ENCODE measurements around the gene ANKRD44.
"Not testable (repeated sequence)": the region's sequence is repeated elsewhere in the genome, so short reads cannot be mapped to it uniquely, and the experiment has no call there.

ANKRD44 gene

DNA sequence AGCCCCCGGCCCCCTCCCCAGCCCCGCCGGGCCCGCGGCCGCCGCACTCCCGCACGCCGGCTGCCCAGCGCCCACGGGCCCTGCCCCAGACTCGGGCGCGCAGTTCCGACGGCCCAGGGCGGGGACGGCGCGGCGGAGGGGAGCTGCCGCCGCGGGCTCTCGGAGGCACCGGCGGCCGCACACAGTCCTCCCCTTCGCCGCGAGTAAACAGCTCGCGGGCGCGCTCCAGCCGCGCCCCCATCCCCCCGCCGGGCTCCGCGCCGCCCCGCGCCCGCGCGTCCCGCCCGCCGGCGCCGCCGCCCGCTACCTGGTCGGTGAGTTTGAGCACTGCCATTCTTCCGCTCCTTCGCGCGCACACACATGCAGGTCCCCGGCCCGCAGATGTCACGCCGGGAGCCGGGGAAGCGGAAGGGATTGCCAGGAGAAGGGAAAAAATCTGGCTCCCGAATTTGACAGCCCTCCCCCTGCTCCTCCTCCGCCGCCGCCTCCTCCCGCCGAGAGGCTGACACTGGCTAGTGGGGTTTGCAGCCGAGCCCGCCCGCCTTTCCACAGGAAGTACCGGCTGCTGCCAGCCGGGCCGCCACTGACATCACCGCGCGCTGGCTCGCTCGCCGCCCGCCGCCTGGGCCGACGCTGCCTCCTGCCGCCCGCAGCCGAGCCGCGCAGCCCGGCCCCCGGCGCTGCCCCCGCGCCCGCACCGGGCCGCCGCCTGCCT lies at the start of gene ANKRD44:
Gene ANKRD44, minus strand, starts transcription at position 510 of the 715 bp plus-strand sequence. Its CDS starts 176 bp downstream, at position 334.
- peak; percentile 87 for DNase-seq (ENCODE audit: low spot score)

- DNase-seq (ENCODE audit: low spot score), result no peak
Measured at GRCh38 chr2:197359859-197360258, 49.3 kb upstream of the ANKRD44 start.

- DNase-seq (ENCODE audit: low spot score), result no peak
Measured at GRCh38 chr2:197358931-197359330, 48.4 kb upstream of the ANKRD44 start.

GRCh38 chr2:197357986-197358385 lies 47.4 kb upstream of the ANKRD44 start:
- DNase-seq (ENCODE audit: low spot score), result no peak

- no peak for DNase-seq (ENCODE audit: low spot score)
Measured at GRCh38 chr2:197356136-197356535, 45.6 kb upstream of the ANKRD44 start.

DNA sequence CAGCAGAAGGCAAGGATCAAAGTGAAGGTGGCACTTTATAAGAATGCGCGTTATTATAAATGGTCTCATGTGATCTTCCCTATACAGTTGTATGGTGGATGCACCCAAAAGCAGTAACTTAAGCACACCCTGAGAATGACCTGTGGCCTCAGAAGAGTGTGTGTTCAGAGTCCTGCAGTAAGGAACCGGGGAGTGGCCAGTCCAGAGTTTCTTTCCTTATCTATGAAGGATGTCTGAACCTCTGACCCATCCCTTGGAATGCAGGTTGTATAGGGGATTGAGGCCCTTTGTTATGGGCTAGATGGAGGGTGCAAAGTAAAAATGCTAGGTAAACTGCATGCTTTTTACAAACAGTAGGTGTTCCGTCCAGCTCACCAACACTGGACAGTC lies 43.6 kb upstream of the ANKRD44 start:
- no peak for DNase-seq (ENCODE audit: low spot score)

GRCh38 chr2:197353393-197354168 lies 43.0 kb upstream of the ANKRD44 start:
- no peak for DNase-seq (ENCODE audit: low spot score)

DNA sequence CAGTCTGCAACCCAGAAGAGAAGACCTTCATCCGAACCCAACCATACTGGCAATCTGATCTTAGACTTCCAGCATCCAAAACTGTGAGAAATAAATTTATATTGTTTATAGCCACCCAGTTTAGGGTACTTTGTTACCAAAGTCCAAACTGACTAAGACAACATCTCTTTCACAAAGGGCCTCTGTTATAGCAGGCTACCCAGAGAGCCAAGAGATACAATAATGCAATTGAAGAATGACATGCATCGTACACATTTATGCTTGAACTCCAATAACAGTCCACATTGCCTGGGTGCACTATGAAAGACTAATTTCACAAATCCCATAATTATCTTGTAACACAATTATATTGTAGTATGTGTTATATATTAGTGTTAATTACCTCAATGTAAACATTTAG lies 39.1 kb upstream of the ANKRD44 start:
- no peak for DNase-seq (ENCODE audit: low spot score)

DNA sequence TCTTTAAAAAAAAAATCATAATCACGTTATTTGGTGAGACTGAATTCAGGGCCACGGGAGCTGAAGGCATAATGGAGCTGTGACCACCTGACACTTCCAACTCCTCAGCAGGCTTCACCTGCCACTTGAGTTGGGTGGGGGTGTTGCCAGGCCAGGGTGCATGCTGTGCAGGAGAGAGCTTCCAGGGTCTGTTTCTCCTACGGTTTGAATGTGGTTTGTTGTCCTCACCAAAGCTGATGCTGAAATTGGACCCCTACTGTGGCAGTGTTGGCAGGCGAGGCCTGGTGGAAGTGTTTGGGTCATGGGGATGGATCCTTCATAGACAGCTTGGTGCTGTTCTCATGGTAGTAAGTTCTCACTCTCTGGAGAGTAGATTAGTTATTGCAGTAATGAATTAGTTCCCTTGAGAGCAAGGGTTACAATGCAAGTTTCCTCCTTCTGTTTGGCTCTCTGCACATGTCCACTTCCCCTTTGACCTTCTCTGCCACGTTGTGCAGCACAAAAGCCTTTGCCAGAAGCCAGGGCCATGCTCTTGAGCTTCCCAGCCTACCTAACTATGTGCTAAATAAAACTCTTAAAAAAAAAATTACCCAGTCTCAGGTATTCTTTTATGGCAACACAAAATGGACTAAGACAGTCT lies 38.3 kb upstream of the ANKRD44 start:
- DNase-seq (ENCODE audit: low spot score), result no peak

DNA sequence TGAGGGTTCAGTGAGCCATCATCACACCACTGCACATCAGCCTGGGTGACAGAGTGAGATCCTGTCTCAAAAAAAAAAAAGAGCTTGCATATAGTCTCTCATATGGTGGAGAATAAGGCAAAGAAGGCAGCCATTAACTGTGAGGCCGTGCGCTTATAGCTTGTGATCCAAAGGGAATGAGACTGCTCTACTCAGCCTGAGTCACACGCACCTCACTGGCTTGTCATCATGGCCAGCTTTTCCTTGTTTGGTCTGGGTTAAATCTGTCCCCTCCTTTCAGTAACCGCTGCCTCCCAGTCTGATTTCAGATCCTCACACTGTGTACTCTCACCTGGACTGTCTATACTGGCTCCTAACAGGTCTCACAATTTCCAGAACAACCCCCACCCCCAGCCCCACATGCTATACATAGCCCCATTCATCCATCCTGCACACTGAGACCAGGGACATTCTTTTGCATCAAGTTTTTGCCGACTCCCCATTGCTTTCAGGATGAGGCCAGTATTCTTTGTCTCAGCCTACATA lies 35.3 kb upstream of the ANKRD44 start:
- no peak for DNase-seq (ENCODE audit: low spot score)

DNA sequence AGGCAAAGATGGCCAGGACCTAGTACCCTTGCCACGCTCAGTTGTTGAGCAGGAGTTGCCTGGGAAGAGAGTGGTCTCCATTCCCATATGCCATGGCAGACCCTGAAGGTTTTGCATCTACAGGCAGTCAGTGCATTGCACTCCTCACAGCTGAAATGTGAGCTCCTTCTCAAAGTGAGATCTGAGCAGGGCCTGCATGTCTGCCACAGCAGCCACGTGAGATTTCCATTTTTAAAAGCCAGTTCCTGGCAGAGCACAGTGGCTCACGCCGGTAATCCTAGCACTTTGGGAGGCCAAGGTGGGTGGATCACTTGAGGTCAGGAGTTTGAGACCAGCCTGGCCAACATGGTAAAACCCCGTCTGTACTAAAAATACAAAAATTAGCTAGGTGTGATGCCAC lies 33.4 kb upstream of the ANKRD44 start:
- DNase-seq (ENCODE audit: low spot score), result not testable (repeated sequence)

DNA sequence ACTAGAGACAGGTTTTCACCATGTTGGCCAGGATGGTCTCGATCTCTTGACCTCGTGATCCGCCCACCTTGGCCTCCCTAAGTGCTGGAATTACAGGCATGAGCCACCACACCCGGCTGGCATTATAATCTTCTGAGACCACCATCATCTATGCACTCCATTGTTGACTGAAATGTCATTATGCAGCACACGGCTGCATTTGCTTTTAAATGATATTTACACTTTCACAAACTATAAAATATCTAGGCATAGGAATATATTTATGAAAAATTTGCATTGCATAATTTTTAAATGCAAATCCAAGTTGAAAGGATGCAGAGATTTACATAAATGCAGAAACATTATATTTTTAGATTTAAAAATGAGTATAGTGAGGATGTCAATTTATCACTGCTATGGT lies 30.0 kb upstream of the ANKRD44 start:
- no peak for DNase-seq (ENCODE audit: low spot score)

DNA sequence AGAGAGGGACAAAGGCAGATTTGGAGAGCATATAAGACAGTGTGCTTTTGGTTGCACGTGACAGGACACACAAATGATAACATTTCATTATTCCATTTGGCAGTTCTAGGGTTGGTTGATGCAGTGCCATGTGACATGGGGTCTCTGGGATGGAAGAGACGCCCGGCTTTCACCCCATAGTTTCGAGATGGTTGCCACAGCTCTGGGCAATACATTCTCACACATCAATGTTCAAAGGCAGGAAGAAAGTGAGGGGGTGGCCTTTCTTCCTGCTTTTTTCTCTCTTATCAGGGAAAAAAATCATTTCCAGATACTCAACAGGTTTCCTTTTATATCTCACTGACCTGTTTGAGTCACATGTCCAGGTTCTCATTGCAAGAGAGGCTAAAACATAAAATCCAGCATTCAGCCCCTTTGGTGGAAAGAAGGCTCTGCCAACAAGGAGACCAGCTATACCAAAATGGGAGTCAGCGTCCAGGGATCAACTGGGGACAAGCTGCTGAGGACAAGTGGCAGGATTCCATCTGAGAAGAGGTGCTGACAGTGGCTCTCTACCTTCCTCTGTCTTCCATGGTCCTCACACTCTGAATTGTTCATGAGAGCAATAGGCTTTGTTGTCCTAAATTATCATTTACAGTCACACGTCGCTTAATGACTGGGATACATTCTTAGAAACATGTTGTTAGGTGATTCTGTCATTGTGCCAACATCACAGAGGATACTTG lies 29.1 kb upstream of the ANKRD44 start:
- no peak for DNase-seq (ENCODE audit: low spot score)

DNA sequence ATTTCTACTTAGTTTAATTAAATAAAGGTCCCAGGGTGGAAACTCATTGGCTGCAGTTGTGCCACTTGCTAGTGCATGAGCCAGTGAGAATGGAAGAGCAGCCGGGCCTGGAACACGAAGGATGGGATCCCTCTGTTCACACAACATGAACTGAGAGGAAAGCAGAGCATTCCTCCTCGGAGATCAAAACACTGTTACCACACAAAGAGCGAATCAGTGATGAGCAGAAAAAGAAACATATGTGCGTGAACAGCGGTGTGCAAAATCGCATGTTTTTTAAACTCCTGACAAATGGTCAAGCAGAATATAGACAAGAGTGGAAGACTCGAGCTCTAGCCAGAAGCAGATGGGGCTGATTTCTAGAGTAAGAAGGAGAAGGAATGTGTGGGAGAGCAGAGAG lies 28.4 kb upstream of the ANKRD44 start:
- no peak for DNase-seq (ENCODE audit: low spot score)

GRCh38 chr2:197332641-197333040 lies 22.1 kb upstream of the ANKRD44 start:
- no peak for DNase-seq (ENCODE audit: low spot score)

GRCh38 chr2:197328461-197328860 lies 17.9 kb upstream of the ANKRD44 start:
- DNase-seq (ENCODE audit: low spot score), result no peak

DNA sequence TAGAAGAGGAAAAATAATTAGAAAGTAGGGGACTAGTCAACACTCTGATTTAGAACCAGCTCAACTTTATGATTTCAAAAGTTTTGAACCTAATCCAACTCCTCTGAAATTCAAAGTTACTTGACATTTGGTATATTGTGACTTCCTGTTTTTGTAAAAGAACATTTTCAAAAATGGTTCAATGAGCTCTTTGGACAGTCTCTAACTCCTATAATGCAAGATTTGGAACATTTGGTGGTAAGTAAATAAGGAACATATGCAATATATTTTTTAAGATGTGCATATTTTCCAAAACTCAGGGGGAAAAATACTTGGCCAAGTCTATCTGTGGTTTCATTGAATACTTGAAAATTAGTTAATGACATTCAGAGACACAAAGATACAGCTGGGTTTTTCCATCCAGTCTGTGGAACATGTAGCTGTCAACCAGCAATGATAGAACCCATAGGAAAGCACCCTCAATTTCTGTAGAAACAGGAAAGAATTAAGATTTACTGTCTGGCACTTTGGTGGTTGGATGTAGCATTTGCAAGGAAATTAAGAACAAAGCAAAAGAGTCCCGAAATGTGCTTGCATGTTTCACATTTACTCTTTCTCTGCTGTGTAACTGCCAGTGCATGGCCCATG lies 17.0 kb upstream of the ANKRD44 start:
- DNase-seq (ENCODE audit: low spot score), result no peak

- DNase-seq (ENCODE audit: low spot score), result no peak
Measured at GRCh38 chr2:197327073-197327471, 16.5 kb upstream of the ANKRD44 start.

GRCh38 chr2:197324801-197325200 lies 14.2 kb upstream of the ANKRD44 start:
- no peak for DNase-seq (ENCODE audit: low spot score)

GRCh38 chr2:197322724-197323720 lies 12.4 kb upstream of the ANKRD44 start:
- no peak for DNase-seq (ENCODE audit: low spot score)
